ENCODE data around the gene EMID1.

GRCh38 chr22:29208879-29209623, 3.4 kb downstream of the EMID1 start:
- TF ChIP-seq CTCF (IDR thresholded peaks at IDR 0.05 in 4 of 5, conservative IDR thresholded peaks at IDR 0.05 in 1 of 5) (no peak), POLR2A (IDR thresholded peaks at IDR 0.05) (no peak)
